Ascending aorta (tissue), 2 donors: ENCODE measurements around the gene FAXC. TPM values are rescaled to one million over a fixed set of nuclear protein-coding genes. Genes with fewer than 3 reads are reported as not detected.

Experiments
- DNase-seq, 2 donors: peaks; one replicate each; pipeline ENCODE4 v3.0.0-alpha.2; 2019; ENCODE audit warnings: low spot score in 2 of 2
- H3K27ac ChIP-seq, 2 donors: fragments of 200-600 bp; sonication (generic); one replicate each; pipeline ENCODE4 v1.5.1; 2016 to 2017; ENCODE audit warnings: mild to moderate bottlenecking in 1 of 2
- H3K27me3 ChIP-seq: fragments of 200-600 bp; sonication (generic); one replicate; pipeline ENCODE4 v1.5.1; 2017
- H3K36me3 ChIP-seq, 2 donors: fragments of 200-600 bp; sonication (generic); one replicate each; pipeline ENCODE4 v1.5.1; 2016
- H3K4me1 ChIP-seq, 2 donors: fragments of 200-600 bp; sonication (generic); one replicate each; pipeline ENCODE4 v1.5.1; 2016 to 2017; ENCODE audit warnings: mild to moderate bottlenecking in 1 of 2
- H3K4me3 ChIP-seq, 2 donors: fragments of 200-600 bp; sonication (generic); one replicate each; pipeline ENCODE4 v1.5.1; 2016 to 2017; ENCODE audit warnings: mild to moderate bottlenecking in 1 of 2
- H3K9me3 ChIP-seq, 2 donors: fragments of 200-600 bp; sonication (generic); one replicate each; pipeline ENCODE4 v1.5.1; 2016
- CTCF ChIP-seq, 3 experiments: fragments of 200-600 bp in 2 of 3; fragments of 450-650 bp in 1 of 3; sonication (generic) in 2 of 3; IDR thresholded peaks; one replicate each; pipeline ENCODE4 v1.5.1; 2016 to 2019; ENCODE audit warnings: antibody characterized with exemption in 3 of 3, mild to moderate bottlenecking in 1 of 3, moderate library complexity in 1 of 3
- intact Hi-C: fragments of 100-400 bp; cut with DNase I; formaldehyde crosslinking; loops from one replicate; pipeline ENCODE4 v1.15.1; 2023
- total RNA-seq: library from RNA; depleted of rRNA; stranded (reverse); fragments of >200 nt; gene quantifications from one replicate; pipeline ENCODE4 v1.1.0, GENCODE V29; 2016

The FAXC gene
- total RNA-seq, 1 donor from 2014 or later, result not detected

- no peak for TF ChIP-seq CTCF (IDR thresholded peaks at IDR 0.05)
- Histone ChIP-seq H3K4me3 (no peak overlapping the region), H3K27ac (no peak overlapping the region), H3K36me3 (no peaks in the 10 kb centered on the region), H3K4me1 (no peaks in the 10 kb centered on the region), H3K9me3 (no peaks in the 10 kb centered on the region), H3K27me3 (no peaks in the 10 kb centered on the region)
- intact Hi-C loops, result no loop called here
- DNase-seq, result no peak
Measured at GRCh38 chr6:99359800-99360199, 10.3 kb upstream of the FAXC start.

- H3K4me3 ChIP-seq, result no peak overlapping the region
- no peaks in the 10 kb centered on the region for H3K9me3 ChIP-seq
- no peaks in the 10 kb centered on the region for H3K36me3 ChIP-seq
- DNase-seq, result no peak
- H3K27me3 ChIP-seq, result no peaks in the 10 kb centered on the region
- no peak overlapping the region for H3K27ac ChIP-seq
- H3K4me1 ChIP-seq, result no peaks in the 10 kb centered on the region
- TF ChIP-seq CTCF (IDR thresholded peaks at IDR 0.05), result no peak
- intact Hi-C loops, result no loop called here
Measured at GRCh38 chr6:99356641-99357040, 7.2 kb upstream of the FAXC start.

GRCh38 chr6:99354983-99355382 lies 5.5 kb upstream of the FAXC start:
- Histone ChIP-seq H3K27ac (no peak overlapping the region), H3K27me3 (no peaks in the 10 kb centered on the region), H3K9me3 (no peaks in the 10 kb centered on the region), H3K4me1 (peaks cover 0 to 2% of the 10 kb centered on the region in 2 donors), H3K4me3 (no peak overlapping the region), H3K36me3 (no peaks in the 10 kb centered on the region)
- no peak for TF ChIP-seq CTCF (IDR thresholded peaks at IDR 0.05)
- intact Hi-C loops, result loop anchor here (5.0 kb wide), 1 partner anchor 37 kb away; the partner anchor contains the start of gene COQ3
- DNase-seq, result no peak

- TF ChIP-seq CTCF (IDR thresholded peaks at IDR 0.05), result no peak
- intact Hi-C loops, result loop anchor here (5.0 kb wide), 1 partner anchor 39 kb away; the partner anchor contains the start of gene COQ3
- no peak overlapping the region for H3K4me3 ChIP-seq
- H3K36me3 ChIP-seq, result no peaks in the 10 kb centered on the region
- peaks cover 0 to 4% of the 10 kb centered on the region in 2 donors for H3K4me1 ChIP-seq
- no peak for DNase-seq
- no peaks in the 10 kb centered on the region for H3K27me3 ChIP-seq
- H3K27ac ChIP-seq, result no peak overlapping the region
- H3K9me3 ChIP-seq, result no peaks in the 10 kb centered on the region
Measured at GRCh38 chr6:99353126-99353525, 3.7 kb upstream of the FAXC start.

- Histone ChIP-seq H3K4me1 (peaks cover 0 to 4% of the 10 kb centered on the region in 2 donors), H3K36me3 (no peaks in the 10 kb centered on the region), H3K9me3 (no peaks in the 10 kb centered on the region), H3K27ac (no peak overlapping the region), H3K4me3 (peak overlapping the region; percentile 75 to 77), H3K27me3 (no peaks in the 10 kb centered on the region)
- DNase-seq, result no peak
- no peak for TF ChIP-seq CTCF (IDR thresholded peaks at IDR 0.05)
- intact Hi-C loops, result loop anchor here (5.0 kb wide), 1 partner anchor 42 kb away; the partner anchor contains the start of gene COQ3
Measured at GRCh38 chr6:99350573-99350972, 1.1 kb upstream of the FAXC start.
